GM19452 (cell line): Measurements from ENCODE around the gene CYP21A2.
"Not testable (repeated sequence)": the region's sequence is repeated elsewhere in the genome, so short reads cannot be mapped to it uniquely, and the experiment has no call there.

ENCODE experiments used
- ATAC-seq: cut with Tn5 transposase; IDR thresholded peaks from one replicate; pipeline ENCODE4 v1.9.1; 2021; ENCODE audit not compliant: unreplicated experiment

CYP21A2 gene

DNA sequence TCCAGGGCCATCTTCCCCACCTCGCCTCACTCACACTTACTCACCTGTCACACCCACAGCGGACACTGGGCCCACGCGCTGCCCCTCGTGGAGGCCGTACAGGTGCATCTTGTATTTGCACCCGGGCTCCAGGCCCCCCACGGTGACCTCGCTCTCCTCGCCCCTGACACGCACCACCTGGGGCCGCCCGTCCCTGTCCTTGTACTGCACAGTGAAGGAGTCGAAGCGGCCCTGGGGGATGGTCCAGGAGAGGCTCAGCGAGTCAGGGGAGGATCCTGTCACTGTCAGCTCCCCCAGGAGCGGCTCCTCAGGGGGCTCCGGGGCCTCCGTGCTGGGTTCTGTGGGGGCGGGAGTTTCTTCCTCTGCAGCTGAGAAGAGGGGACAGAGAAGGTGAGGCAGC lies 14.4 kb downstream of the CYP21A2 start:
- not testable (repeated sequence) for ATAC-seq

DNA sequence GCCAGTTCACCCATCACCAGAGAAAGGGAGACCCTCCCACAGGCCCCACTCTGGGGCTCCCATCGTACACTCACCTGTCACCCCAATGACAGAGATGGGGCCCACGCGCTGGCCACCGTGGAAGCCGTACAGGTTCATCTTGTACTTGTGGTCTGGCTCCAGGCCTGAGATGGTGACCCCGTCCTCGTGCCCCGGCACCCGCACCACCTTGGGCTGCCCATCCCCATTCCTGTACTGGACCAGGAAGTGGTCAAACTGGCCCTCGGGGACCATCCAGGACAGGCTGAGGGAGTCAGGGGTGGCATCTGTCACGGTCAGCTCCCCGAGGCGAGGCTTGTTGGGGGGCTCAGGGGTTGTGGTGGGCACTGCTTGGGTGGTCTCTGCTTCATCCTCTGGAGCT lies 15.1 kb downstream of the CYP21A2 start:
- not testable (repeated sequence) for ATAC-seq

DNA sequence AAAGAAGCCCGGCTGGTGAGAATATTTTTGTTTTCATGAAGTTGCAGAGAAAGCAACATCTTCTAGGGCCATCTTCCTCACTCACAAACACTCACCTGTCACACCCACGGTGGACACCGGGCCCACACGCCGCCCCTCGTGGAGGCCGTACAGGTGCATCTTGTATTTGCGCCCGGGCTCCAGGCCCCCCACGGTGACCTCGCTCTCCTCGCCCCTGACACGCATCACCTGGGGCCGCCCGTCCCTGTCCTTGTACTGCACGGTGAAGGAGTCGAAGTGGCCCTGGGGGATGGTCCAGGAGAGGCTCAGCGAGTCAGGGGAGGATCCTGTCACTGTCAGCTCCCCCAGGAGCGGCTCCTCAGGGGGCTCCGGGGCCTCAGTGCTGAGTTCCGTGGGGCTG lies 17.5 kb downstream of the CYP21A2 start:
- ATAC-seq, result not testable (repeated sequence)

DNA sequence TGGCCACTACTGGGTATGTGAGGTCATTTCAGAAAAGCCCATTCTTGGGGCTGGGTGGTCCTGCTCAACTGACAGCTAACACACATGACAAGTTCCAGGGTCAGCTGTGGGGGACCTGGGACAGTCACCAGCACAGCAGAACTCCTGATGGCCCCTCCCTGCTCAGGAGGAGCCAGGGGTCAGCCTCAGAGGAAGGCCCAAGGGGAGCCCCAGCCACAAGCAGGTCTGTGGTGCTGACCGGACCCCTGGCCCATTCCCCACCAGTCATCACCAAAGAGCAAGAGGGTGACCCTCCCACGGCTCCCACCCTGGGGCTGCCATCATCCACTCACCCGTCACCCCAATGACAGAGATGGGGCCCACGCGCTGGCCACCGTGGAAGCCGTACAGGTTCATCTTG lies 18.0 kb downstream of the CYP21A2 start:
- no peak for ATAC-seq

DNA sequence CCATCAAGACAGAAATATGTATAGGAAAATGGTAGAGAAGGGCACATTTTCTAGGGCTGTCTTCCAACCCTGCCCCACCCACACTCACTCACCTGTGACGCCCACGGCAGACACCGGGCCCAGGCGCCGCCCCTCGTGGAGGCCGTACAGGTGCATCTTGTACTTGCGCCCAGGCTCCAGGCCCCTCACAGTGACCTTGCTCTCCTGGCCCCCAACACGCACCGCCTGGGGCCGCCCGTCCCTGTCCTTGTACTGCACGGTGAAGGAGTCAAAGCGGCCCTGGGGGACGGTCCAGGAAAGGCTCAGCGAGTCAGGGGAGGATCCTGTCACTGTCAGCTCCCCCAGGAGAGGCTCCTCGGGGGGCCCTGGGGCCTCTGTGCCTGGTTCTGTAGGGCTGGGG lies 19.8 kb downstream of the CYP21A2 start:
- ATAC-seq, result no peak

DNA sequence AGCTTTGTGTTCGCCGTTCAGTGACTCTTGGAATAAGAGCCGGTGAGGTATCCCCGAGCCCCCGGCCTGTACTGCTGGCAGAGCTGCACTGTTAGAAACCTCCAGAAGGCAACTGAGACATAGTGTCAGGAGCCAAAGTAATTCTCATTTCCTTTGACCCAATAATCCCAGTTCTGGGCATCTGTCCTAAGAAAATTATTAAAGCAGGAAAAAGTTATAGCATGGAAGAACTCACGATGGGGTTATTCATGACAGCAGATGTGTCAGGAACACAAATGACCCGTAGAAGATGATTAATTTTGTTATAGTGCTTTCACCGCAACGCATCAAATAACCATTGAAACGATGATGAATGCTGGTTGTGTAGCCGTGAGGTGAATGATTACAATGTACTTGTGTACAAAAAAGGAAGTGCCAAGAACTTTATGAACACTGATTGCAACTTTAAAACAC lies 20.3 kb downstream of the CYP21A2 start:
- no peak for ATAC-seq

DNA sequence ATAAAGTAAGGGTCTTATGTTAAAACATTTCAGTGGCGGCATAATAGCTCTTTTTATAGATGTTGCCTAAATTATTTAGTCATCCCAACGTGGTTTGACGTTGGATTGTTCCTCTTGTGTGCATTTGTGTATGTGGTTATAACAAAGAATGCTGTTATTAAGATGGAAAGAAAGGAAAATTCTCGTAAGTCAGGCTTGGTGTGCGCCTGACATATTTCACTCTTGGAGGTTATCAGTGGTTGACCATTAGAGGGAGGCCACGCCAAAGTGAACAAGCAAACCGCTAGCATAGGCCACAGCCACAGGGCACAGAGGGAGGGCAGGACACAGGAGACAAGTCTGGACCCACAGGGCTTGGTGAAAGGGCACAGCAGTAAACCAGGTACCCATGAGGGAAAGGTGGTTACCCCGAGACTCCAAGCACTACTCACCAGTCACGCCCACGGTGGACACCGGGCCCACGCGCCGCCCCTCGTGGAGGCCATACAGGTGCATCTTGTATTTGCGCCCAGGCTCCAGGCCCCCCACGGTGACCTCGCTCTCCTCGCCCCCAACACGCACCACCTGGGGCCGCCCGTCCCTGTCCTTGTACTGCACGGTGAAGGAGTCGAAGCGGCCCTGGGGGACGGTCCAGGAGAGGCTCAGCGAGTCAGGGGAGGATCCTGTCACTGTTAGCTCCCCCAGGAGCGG lies 22.9 kb downstream of the CYP21A2 start:
- no peak for ATAC-seq

DNA sequence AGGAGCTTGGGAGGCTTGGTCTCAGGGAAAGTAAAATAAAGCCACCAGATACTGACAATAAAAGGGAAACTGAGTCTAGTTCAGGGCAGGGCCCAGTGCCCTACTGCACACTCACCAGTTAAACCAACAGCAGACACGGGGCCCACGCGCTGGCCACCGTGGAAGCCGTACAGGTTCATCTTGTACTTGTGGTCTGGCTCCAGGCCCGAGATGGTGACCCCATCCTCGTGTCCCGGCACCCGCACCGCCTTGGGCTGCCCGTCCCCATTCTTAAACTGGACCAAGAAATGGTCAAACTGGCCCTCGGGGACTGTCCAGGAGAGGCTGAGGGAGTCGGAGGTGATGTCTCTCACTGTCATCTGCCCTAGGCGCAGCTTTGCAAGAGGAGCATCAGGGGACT lies 26.5 kb downstream of the CYP21A2 start:
- no peak for ATAC-seq

DNA sequence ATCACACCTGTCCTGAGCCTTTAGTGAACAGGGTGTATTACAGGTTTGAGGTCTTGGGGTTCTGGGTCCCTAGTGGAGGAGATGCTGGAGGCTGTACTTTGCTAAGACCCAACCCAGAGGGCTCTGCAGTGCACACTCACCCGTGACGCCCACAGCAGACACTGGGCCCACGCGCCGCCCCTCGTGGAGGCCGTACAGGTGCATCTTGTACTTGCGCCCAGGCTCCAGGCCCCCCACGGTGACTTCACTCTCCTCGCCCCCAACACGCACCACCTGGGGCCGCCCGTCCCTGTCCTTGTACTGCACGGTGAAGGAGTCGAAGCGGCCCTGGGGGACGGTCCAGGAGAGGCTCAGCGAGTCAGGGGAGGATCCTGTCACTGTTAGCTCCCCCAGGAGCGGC lies 29.3 kb downstream of the CYP21A2 start:
- not testable (repeated sequence) for ATAC-seq

DNA sequence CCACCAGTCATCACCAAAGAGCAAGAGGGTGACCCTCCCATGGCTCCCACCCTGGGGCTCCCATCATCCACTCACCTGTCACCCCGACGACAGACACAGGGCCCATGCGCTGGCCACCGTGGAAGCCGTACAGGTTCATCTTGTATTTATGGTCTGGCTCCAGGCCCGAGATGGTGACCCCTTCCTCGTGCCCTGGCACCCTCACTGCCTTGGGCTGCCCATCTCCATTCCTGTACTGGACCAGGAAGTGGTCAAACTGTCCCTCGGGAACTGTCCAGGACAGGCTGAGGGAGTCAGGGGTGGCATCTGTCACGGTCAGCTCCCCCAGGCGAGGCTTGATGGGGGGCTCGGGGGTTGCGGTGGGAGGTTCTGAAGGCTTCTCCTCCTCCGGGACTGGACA lies 30.1 kb downstream of the CYP21A2 start:
- ATAC-seq, result not testable (repeated sequence)

DNA sequence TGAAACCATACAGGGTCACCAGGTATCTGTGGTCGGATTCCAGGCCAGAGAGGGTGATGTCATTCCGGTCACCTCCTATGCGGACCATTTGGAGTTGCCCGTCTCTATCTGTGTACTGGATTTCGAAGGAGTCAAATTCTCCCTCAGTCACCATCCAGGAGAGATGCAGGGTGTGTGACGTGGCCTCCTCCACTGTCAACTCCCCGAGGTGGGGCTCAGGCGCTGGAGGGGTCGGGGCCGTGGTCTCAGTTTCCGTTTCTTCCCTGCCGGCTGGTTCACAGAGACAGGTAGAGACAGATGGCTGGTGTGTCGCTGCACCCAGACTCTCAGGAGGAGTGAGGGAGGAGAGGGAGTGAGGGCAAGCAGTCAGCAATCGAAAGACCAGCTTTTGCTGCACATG lies 30.7 kb downstream of the CYP21A2 start:
- no peak for ATAC-seq

DNA sequence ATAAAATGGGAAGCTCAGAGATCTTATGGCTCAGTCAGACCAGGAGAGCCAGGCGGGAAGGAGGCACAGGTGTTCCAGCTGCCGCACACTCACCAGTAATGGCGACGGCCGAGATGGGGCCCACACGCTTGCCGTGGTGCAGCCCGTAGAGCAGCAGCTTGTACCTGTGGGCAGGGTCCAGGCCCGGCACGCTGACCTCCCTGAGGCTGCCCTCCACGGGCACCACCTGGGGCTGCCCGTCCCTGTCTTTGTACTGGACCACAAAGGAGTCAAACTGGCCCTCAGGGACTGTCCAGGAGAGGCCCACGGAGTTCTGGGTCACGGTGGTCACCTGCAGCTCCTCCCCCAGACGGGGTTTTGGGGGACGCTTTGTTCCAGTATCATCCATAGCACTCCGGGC lies 31.2 kb downstream of the CYP21A2 start:
- ATAC-seq, result no peak

DNA sequence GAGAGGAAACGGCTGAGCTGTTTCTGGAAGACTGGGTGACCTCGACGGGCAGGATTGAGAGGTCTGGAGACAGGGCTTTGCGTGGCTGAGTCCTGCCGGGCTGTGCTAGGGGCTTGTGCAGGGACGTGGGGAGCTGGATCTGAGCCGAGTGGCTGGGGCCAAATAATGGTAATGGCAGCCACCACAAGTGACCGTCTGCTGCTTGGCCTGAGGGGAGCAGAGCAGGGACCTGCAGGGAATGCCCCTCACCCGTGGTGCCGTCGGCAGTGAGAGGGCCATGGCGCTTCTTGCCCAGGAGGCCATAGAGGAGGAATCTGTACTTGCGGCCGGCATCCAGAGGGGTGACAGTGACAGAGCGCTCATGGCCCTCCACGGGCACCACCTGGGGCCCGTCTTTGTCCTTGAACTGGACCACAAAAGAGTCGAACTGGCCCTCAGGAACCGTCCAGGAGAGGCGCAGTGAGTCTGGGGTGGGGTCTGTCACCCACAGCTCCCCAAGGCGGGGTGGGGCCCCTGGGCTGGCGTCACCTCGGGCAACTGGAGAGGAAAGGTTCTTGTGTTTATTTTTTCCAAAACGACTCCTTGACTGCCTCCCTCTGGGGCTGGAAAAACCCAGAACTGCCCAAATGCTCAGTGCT lies 31.8 kb downstream of the CYP21A2 start:
- no peak for ATAC-seq

DNA sequence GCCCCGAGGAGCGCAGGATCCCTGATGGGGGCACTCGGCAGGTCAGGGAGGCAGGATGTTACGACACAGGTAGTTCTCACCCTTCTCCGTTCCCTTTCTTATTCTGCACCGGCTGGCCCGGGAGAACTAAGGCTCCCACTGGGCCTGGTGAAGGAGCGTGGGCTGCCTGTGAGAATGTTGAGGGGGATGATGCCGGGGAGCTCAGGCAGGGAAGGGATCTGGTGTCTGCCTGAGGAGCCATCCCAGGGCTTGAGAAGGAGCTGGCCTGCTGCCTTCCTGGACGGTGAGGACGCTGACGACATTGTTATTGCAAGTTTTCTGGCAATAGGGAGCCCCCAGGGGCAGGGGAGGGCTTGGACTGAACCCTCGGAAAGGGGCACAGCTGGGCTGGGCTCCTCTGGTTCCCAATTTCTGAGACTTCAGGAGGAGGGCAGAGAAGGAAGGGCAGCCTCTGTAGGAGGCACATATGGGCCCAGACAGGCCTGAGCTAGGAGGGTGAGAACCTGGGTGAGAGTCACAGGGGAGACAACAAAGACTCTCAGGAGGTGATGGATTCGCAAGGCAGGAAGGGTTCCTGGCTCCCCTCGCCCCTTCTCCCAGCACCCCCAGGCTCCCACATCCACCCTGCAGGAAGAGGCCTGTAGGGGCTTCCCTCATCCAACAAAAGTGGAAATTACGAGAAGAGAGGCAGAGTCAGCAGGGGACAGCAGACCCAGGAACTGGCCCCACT lies 32.8 kb downstream of the CYP21A2 start:
- ATAC-seq, result no peak

DNA sequence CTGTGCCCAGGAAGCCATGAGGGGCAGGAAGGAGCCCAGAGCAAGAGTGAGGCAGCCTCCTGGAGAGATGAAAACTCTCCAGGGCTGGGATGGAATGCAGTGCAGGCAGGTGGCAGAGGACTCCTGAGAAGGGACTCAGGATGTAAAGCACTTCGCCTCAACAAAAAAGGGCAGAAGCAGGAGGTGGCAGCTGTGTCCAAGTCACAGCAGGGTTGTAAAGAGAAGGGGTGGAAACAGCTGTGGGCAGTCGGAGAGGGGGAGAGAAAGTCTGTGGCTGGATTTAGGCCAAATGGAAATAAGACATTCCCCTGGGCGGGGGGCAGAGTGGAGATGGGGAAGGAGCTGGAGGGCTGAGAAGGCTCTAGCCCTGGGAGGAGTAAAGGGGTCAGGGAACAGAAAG lies 34.9 kb downstream of the CYP21A2 start:
- ATAC-seq, result no peak

DNA sequence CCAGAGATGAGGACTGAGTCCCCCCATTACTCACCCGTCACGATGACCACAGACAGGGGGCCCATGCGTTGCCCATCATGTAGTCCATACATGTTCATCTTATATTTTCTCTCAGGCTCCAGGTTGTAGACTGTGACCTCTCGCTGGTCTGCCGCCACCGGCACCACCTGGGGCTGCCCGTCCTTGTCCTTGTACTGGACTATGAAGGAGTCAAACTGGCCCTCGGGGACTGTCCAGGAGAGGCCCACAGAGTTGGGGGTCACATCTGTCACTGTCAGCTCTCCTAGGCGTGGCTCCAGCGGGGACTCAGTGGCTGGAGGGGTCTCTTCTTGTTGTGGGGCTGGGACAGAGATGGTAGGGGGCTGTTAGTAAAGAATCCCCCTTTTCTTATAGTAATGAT lies 35.4 kb downstream of the CYP21A2 start:
- ATAC-seq, result no peak

DNA sequence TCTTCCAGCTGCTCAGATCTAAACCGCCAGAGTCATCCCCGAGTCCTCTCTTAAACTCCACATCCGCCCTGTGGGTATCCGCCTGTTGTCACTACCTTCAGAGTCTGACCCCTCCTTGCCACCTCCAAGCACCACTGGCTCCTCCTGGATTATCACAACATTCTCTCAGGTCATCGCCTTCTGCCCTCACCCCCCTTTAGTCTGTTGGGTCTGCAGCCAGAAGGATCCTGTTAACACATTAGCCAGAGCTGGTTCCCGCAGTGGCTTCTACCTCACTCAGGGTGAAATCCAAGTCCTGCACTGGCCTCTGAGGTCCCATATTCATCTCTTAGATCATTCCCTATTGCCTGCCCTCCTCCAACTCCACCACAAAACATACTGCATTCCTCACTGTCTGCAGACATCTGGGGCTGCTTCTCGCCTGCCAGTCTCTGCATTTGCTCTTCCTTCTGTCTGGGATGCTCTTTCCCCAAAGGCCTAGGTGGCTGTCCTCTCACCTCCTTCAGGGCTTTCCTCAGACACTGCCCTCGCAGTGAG lies 36.8 kb downstream of the CYP21A2 start:
- ATAC-seq, result no peak

DNA sequence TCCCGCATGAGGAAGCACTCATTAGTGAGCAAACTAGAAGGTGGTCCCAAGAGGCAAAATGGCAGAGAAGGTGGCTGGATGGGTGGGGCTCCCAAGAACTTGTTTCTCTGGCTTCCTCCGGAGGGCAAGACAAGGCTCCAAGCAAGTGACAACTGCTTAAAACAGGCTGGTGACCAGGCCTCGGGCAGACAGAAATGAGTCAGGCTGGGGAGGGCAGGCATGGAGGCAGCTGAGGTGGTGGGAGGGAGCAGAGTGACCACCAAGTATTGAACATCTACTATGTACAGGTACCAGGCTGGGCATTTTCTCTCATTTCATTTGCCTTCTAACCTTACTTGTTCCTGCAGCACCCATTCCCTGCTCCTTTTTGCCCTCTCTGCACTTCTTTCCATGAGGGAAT lies 37.6 kb downstream of the CYP21A2 start:
- ATAC-seq, result no peak

DNA sequence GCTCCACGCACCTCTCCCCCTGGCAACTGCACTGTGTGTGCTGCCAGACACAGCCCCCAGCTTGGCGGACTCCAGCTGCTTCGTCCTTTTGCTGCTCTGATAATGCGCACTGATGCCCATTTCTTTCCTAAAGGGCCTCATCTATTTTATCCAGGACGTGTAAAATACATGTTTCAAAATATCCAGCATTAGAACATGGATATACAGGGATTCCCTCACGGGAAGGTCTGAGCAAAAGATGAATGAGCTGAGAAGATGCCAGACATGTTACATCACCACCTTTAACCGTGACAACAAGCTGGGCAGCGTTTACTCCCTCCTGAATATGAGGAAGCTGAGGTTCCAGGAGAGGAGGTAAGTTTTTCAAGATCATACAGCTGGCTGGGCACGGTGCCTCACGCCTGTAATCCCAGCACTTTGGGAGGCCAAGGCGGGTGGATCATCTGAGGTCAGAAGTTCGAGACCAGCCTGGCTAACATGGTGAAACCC lies 38.1 kb downstream of the CYP21A2 start:
- no peak for ATAC-seq

DNA sequence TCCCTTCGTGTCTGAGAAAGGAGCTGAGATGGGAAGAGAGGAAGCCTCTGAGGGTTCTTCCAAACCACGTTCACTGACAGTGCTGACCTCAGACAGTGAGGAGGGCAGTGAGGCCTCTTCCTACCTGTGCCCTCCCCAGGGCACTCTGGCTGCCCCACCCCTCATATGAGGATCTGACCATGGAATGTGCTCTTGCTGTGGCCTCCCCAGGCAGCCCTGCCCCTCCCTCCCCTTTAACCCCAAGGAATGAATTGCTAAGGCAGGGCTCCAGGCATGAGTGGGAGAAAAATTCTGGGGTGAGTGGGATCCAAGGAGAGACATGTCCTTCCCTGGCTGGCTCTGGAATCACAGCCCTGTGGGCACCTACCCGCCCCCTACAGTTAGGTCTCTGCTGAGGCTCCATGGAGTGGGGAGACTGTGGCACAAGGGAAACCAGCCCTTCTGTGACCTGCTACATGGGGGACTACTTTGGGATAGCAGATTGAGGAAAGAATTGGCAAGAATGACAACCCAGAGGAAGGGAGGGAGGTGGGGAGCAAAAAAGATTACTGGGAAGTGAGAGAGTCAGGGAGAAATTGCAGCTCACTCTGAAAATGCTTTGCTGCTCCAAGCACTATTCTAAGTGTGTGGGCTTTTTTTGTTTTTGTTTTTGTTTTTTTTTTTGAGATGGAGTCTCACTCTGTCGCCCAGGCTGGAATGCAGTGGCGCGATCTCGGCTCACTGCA lies 41.5 kb downstream of the CYP21A2 start:
- ATAC-seq, result no peak
